SK-N-SH treated with all-trans-retinoic acid at 6 μM for 48 hours (cell line): ENCODE measurements around the gene SDR42E1.

Experiments used
- ATAC-seq: fragments of 200-7000 bp; cut with Tn5 transposase; 3 replicates; pipeline ENCODE4 v1.9.1; 2020; ENCODE audit warnings: mild to moderate bottlenecking, moderate library complexity
- ARNTL ChIP-seq: fragments of 450-650 bp; formaldehyde crosslinking; IDR thresholded peaks from 2 replicates; pipeline ENCODE4 v1.5.0; 2020; ENCODE audit warnings: low read depth, mild to moderate bottlenecking, moderate library complexity, borderline replicate concordance
- BACH2 ChIP-seq: fragments of 250-450 bp; sonication (Bioruptor Pico); IDR thresholded peaks from 2 replicates; pipeline ENCODE4 v1.9.0; 2021; ENCODE audit warnings: mild to moderate bottlenecking, borderline replicate concordance
- CSDC2 ChIP-seq: fragments of 250-450 bp; sonication (Bioruptor Pico); IDR thresholded peaks from 2 replicates; pipeline ENCODE4 v1.5.0; 2020; ENCODE audit warnings: mild to moderate bottlenecking, moderate library complexity
- ESRRG ChIP-seq: fragments of 250-450 bp; sonication (Bioruptor Pico); IDR thresholded peaks from 2 replicates; pipeline ENCODE4 v1.6.1; 2021; ENCODE audit warnings: mild to moderate bottlenecking
- GLIS3 ChIP-seq: fragments of 250-450 bp; sonication (Bioruptor Pico); IDR thresholded peaks from 2 replicates; pipeline ENCODE4 v1.5.0; 2020; ENCODE audit warnings: mild to moderate bottlenecking, moderate library complexity
- ISL1 ChIP-seq: fragments of 250-450 bp; sonication (Bioruptor Pico); IDR thresholded peaks from 2 replicates; pipeline ENCODE4 v2.1.2; 2022; ENCODE audit warnings: mild to moderate bottlenecking, moderate library complexity
- OSR1 ChIP-seq: fragments of 250-450 bp; sonication (Bioruptor Pico); IDR thresholded peaks from 2 replicates; pipeline ENCODE4 v1.8.0; 2022; ENCODE audit warnings: moderate library complexity, mild to moderate bottlenecking, inconsistent platforms
- PPARA ChIP-seq: fragments of 250-450 bp; sonication (Bioruptor Pico); IDR thresholded peaks from 2 replicates; pipeline ENCODE4 v1.5.0; 2020; ENCODE audit warnings: mild to moderate bottlenecking, borderline replicate concordance
- TOX ChIP-seq: fragments of 250-450 bp; sonication (Bioruptor Pico); IDR thresholded peaks from 2 replicates; pipeline ENCODE4 v1.8.0; 2021; ENCODE audit warnings: mild to moderate bottlenecking, moderate library complexity, borderline replicate concordance
- ZC3H10 ChIP-seq: fragments of 250-450 bp; sonication (Bioruptor Pico); IDR thresholded peaks from 2 replicates; pipeline ENCODE4 v1.5.1; 2021; ENCODE audit warnings: mild to moderate bottlenecking, moderate library complexity
- ZFP3 ChIP-seq: fragments of 250-450 bp; sonication (Bioruptor Pico); IDR thresholded peaks from 2 replicates; pipeline ENCODE4 v1.5.0; 2020; ENCODE audit warnings: mild to moderate bottlenecking, moderate library complexity
- ZNF565 ChIP-seq: fragments of 450-650 bp; formaldehyde crosslinking; conservative IDR thresholded peaks from 2 replicates; pipeline ENCODE4 v1.5.0; 2020; ENCODE audit warnings: low read depth, mild to moderate bottlenecking, moderate library complexity
- ZNF8 ChIP-seq: fragments of 450-650 bp; formaldehyde crosslinking; IDR thresholded peaks from 2 replicates; pipeline ENCODE4 v1.5.0; 2020; ENCODE audit warnings: mild to moderate bottlenecking, moderate library complexity
- TF ChIP-seq, protein P1 (sequence below): fragments of 250-450 bp; sonication (Bioruptor Pico); IDR thresholded peaks from 2 replicates; pipeline ENCODE4 v1.5.0; 2020; ENCODE audit warnings: mild to moderate bottlenecking, moderate library complexity
- TF ChIP-seq, protein P2 (sequence below): fragments of 250-450 bp; sonication (Bioruptor Pico); IDR thresholded peaks from 2 replicates; pipeline ENCODE4 v1.5.1; 2021; ENCODE audit warnings: mild to moderate bottlenecking, moderate library complexity
- TF ChIP-seq, protein P3 (sequence below): fragments of 250-450 bp; sonication (Bioruptor Pico); IDR thresholded peaks from 2 replicates; pipeline ENCODE4 v1.8.0; 2021; ENCODE audit warnings: low read depth, mild to moderate bottlenecking, moderate library complexity, borderline replicate concordance

Gene SDR42E1

DNA sequence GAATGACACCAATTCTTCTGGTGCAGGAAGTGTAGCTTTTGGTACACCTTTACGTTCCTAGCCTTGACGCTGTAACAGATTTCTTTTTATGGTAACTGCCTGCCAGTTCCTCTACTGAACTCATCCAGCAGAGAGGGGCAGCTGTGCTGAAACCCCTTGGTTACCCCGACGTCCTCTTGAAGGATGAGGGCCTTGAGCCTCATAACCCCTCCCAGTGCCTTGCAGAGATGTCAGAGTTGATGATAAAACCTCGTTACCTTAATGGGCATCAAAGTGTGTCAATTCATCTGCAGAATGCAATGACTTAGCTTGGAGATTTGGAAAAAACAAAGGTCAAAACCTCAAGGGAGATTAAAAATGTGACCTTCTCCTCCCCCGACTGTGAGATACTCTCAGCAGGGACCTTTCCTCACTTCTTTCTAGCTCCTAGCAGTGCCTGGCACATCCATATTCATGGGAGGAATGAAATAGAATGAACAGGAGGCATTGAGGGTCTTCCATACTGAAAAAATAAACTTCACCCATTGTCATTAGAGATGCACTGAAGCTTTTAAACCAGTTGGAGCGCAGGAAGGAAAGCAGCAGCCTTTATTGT lies 69.2 kb downstream of the SDR42E1 start:
- TF ChIP-seq, protein P1, sequence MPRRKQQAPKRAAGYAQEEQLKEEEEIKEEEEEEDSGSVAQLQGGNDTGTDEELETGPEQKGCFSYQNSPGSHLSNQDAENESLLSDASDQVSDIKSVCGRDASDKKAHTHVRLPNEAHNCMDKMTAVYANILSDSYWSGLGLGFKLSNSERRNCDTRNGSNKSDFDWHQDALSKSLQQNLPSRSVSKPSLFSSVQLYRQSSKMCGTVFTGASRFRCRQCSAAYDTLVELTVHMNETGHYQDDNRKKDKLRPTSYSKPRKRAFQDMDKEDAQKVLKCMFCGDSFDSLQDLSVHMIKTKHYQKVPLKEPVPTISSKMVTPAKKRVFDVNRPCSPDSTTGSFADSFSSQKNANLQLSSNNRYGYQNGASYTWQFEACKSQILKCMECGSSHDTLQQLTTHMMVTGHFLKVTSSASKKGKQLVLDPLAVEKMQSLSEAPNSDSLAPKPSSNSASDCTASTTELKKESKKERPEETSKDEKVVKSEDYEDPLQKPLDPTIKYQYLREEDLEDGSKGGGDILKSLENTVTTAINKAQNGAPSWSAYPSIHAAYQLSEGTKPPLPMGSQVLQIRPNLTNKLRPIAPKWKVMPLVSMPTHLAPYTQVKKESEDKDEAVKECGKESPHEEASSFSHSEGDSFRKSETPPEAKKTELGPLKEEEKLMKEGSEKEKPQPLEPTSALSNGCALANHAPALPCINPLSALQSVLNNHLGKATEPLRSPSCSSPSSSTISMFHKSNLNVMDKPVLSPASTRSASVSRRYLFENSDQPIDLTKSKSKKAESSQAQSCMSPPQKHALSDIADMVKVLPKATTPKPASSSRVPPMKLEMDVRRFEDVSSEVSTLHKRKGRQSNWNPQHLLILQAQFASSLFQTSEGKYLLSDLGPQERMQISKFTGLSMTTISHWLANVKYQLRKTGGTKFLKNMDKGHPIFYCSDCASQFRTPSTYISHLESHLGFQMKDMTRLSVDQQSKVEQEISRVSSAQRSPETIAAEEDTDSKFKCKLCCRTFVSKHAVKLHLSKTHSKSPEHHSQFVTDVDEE (CRISPR knock-in tag): no peak
- TF ChIP-seq, protein P2, sequence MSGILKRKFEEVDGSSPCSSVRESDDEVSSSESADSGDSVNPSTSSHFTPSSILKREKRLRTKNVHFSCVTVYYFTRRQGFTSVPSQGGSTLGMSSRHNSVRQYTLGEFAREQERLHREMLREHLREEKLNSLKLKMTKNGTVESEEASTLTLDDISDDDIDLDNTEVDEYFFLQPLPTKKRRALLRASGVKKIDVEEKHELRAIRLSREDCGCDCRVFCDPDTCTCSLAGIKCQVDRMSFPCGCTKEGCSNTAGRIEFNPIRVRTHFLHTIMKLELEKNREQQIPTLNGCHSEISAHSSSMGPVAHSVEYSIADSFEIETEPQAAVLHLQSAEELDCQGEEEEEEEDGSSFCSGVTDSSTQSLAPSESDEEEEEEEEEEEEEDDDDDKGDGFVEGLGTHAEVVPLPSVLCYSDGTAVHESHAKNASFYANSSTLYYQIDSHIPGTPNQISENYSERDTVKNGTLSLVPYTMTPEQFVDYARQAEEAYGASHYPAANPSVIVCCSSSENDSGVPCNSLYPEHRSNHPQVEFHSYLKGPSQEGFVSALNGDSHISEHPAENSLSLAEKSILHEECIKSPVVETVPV: no peak
- TF ChIP-seq, protein P3, sequence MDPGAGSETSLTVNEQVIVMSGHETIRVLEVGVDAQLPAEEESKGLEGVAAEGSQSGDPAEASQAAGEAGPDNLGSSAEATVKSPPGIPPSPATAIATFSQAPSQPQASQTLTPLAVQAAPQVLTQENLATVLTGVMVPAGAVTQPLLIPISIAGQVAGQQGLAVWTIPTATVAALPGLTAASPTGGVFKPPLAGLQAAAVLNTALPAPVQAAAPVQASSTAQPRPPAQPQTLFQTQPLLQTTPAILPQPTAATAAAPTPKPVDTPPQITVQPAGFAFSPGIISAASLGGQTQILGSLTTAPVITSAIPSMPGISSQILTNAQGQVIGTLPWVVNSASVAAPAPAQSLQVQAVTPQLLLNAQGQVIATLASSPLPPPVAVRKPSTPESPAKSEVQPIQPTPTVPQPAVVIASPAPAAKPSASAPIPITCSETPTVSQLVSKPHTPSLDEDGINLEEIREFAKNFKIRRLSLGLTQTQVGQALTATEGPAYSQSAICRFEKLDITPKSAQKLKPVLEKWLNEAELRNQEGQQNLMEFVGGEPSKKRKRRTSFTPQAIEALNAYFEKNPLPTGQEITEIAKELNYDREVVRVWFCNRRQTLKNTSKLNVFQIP (CRISPR knock-in tag): no peak
- TF ChIP-seq ZC3H10 (CRISPR knock-in tag) (no peak), ESRRG (no peak), PPARA (CRISPR knock-in tag) (no peak), GLIS3 (CRISPR knock-in tag) (no peak), CSDC2 (CRISPR knock-in tag) (no peak), ISL1 (CRISPR knock-in tag) (no peak)
- no peak for ATAC-seq

DNA sequence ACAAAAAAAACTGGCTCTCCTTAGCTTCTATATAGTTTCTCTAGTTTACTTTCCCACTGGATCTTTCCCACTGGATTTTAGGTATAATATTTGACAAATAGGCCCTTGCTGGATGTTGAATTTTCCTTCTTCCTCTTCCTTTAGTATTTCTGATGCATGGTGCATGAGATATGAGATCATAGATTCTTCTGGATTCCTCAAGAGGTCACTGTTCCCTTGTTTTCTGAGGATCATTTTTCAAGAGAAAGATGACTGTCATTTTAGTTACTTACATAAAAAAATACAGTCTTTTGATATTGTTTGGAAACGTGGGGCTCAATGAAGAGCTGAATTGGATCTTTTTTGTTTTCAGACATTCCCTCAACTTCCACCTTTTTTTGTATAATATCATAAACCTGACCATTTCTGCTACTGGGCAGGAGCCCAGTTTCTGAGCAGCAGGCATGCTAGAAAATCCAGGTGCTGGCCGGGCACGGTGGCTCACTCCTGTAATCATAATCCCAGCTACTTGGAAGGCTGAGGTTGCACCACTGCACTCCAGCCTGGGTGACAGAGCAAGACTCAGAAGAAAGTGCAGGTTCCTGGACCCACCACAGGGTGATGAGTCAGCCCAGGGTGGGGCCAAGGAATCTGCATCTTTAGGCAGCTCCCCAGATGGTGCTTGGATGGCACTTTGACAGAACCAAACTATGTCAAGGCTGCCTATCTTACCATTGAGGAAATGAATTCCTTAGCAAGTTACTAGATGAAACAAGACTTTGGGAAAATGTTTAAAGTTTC lies 70.3 kb downstream of the SDR42E1 start:
- peak; percentile 81 for ATAC-seq
- TF ChIP-seq, protein P1 (CRISPR knock-in tag): no peak
- no peak for TF ChIP-seq PPARA (CRISPR knock-in tag)
- no peak for TF ChIP-seq OSR1 (CRISPR knock-in tag)
- no peak for TF ChIP-seq ARNTL (CRISPR knock-in tag)
- TF ChIP-seq ZNF565 (CRISPR knock-in tag): no peak
- TF ChIP-seq CSDC2 (CRISPR knock-in tag): no peak
- no peak for TF ChIP-seq ISL1 (CRISPR knock-in tag)
- no peak for TF ChIP-seq ZFP3 (CRISPR knock-in tag)
- TF ChIP-seq, protein P2: no peak
- no peak for TF ChIP-seq ZNF8 (CRISPR knock-in tag)
- TF ChIP-seq BACH2: no peak
- TF ChIP-seq ZC3H10 (CRISPR knock-in tag): no peak
- TF ChIP-seq TOX (CRISPR knock-in tag): no peak
- no peak for TF ChIP-seq ESRRG
